GM10248 (cell line): ENCODE measurements around the gene MRPS17.

Experiments used
- CTCF ChIA-PET: fragments of 300-600 bp; sonication (Branson Sonifier 250); formaldehyde crosslinking; extraction: SDS; loops from one replicate; lab custom pipeline; 2021; ENCODE audit warnings: antibody characterized with exemption; lab: Yijun Ruan, JAX
- POLR2A ChIA-PET: fragments of 350-650 bp; sonication (Branson Sonifier 250); formaldehyde crosslinking; extraction: SDS; loops from one replicate; lab custom pipeline; 2020; ENCODE audit warnings: antibody characterized with exemption; lab: Yijun Ruan, JAX
- DNase-seq: peaks from one replicate; pipeline ENCODE4 v3.0.0; 2012; ENCODE audit errors: extremely low spot score
- CTCF ChIP-seq: IDR thresholded peaks from 2 replicates; pipeline ENCODE4 v1.5.1; 2012; ENCODE audit warnings: mild to moderate bottlenecking, low read depth; ENCODE audit errors: extremely low read depth, missing control alignments, control extremely low read depth

The MRPS17 gene

GRCh38 chr7:55969391-55969790, 17.7 kb downstream of the MRPS17 start:
- CTCF ChIA-PET: no interaction called here
- no peak for TF ChIP-seq CTCF
- POLR2A ChIA-PET: no interaction called here
- no peak for DNase-seq

- no peak for DNase-seq
- ChIA-PET CTCF (interaction anchor here (1.0 to 2.0 kb wide), 2 partner anchors 35 to 45 kb away, joined by 3 to 4 read pairs; no protein-coding TSS in a partner anchor), POLR2A (no interaction called here)
- TF ChIP-seq CTCF: no peak
Observed at GRCh38 chr7:55970561-55970960, 18.9 kb downstream of the MRPS17 start.

GRCh38 chr7:55970978-55971377, 19.3 kb downstream of the MRPS17 start:
- CTCF ChIA-PET: interaction anchor here (1.0 to 2.0 kb wide), 3 partner anchors 8 to 45 kb away, joined by 3 to 4 read pairs (median 3); no protein-coding TSS in a partner anchor
- no peak for TF ChIP-seq CTCF
- no peak for DNase-seq
- POLR2A ChIA-PET: no interaction called here

DNA sequence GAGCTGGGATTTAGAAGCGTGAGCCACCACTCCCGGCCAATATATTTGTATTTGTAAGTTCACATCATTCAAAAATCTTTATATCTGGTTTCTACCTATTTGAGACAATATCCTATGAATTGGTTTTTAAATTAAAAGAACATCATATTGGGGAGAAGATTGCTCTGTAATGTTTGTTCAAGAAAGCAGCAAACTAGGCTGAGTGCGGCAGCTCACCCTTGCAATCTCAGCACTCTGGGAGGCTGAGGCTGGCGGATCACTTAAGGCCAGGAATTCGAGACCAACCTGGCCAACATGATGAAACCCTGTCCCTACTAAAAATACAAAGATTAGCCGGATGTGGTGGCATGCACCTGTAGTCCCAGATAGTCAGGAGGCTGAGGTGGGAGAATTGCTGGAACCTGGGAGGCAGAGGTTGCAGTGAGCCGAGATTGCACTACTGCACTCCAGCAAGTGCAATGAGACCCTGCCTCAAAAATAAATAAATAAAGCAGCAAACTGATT, 22.1 kb downstream of the MRPS17 start:
- no peak for TF ChIP-seq CTCF

GRCh38 chr7:55975988-55976633, 24.4 kb downstream of the MRPS17 start:
- ChIA-PET CTCF (interaction anchor here (0.5 to 2.6 kb wide), 5 partner anchors 9 to 99 kb away, joined by 3 to 8 read pairs (median 3); partner anchors contain the start of gene NIPSNAP2), POLR2A (no interaction called here)
- DNase-seq: no peak
- TF ChIP-seq CTCF: no peak

More for the DNA sequence above, 22.1 kb downstream of the MRPS17 start:
- ChIA-PET POLR2A (no interaction called here), CTCF (interaction anchor here (1.9 kb wide), 1 partner anchor 10 kb away, joined by 4 read pairs; no protein-coding TSS in a partner anchor)
- no peak for DNase-seq

DNA sequence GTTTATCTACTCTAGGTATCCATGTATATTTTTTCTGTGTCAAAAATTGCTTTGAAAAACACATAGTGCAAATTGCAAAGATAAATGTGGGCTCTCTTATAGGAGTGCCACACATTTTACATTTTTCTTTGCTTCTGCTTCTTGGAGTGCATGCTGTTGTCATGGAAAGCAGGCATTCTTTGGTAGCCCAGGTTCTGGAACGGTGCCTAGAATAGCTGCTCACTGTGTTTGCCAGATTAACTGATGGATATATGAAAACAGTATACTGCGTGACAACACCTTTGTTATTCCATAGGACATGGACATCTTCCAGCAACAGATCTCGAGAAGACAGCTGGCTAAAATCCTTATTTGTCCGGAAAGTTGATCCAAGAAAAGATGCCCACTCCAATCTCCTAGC, 26.2 kb downstream of the MRPS17 start:
- ChIA-PET POLR2A (no interaction called here), CTCF (interaction anchor here (1.0 to 2.3 kb wide), 3 partner anchors 9 to 14 kb away, joined by 3 to 8 read pairs (median 3); partner anchors contain the start of gene NIPSNAP2)
- no peak for DNase-seq
- no peak for TF ChIP-seq CTCF
